HL-60/S4 treated with retinoic acid at 250 ng/mL for 4 days and 3 days (cell line): ENCODE measurements around the gene EIF2S2.

Experiments used
- in situ Hi-C: fragments of 300-500 bp; cut with MboI; formaldehyde crosslinking; loops from 2 replicates; pipeline ENCODE4 v1.7.0; 2022; ENCODE audit warnings: low sequenced_read_pairs

Gene EIF2S2

DNA sequence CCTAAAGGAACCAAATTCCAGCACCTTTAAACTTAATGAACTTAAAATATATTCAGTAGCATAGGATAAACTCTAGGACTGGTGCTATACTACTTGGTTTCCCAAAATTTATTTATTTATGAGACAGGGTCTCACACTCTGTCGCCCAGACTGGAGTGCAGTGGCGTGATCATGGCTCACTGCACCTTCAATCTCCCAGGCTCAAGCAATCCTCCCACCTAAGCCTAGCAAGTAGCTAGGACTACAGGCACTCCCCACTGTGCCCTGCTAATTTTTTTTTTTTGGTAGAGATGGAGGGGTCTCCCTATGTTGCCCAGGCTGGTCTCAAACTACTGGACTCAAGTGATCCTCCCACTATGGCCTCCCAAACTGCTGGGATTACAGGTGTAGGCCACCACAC lies 21.4 kb downstream of the EIF2S2 start:
- in situ Hi-C loops = no loop called here

DNA sequence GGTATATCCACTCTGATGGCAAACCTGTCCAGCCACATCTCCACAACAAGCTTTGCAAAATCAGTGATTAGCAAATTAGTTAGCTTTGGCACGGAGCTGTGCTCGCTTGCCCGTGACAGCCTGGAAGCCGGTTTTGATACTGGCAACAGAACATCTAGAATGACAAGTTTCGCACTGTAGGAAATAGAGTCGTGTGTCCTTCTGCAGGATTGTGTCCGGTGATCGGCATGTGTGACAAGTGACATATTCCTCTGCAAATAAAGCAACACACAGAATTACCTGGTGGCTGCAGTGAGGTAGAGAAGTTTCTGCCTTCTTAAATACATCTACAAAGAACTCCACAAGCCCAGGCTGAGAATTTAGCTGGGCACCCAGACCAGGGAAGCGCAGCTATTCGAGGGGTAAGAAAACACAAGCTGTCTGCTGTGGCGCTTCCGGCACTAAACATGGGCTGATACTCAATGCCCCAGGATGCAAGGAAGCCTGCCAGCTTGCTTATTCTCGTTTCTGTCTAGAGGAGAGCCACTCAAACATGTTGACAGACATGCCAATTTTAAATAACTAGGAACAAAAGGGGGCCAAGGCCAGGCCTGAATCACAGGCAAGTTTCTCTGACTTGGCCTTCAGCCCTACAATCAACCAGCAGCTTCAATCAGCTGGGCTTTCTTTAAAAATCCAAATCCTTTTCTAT lies 22.2 kb downstream of the EIF2S2 start:
- in situ Hi-C loops = no loop called here

DNA sequence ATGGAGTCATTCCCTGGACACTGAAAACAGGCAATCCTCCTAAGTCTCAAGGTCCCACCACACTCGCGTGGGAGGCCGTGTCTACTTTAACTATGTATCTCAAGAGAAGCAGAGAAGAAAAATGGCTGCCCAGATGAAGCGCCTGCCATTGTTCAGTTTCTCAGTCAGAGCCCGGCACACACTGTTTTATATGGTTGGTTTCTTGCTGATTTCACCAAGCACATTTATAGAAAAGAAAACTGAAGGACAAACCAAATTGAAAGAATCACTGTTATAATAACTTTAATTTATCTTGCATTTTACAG lies 22.9 kb downstream of the EIF2S2 start:
- in situ Hi-C loops = no loop called here

DNA sequence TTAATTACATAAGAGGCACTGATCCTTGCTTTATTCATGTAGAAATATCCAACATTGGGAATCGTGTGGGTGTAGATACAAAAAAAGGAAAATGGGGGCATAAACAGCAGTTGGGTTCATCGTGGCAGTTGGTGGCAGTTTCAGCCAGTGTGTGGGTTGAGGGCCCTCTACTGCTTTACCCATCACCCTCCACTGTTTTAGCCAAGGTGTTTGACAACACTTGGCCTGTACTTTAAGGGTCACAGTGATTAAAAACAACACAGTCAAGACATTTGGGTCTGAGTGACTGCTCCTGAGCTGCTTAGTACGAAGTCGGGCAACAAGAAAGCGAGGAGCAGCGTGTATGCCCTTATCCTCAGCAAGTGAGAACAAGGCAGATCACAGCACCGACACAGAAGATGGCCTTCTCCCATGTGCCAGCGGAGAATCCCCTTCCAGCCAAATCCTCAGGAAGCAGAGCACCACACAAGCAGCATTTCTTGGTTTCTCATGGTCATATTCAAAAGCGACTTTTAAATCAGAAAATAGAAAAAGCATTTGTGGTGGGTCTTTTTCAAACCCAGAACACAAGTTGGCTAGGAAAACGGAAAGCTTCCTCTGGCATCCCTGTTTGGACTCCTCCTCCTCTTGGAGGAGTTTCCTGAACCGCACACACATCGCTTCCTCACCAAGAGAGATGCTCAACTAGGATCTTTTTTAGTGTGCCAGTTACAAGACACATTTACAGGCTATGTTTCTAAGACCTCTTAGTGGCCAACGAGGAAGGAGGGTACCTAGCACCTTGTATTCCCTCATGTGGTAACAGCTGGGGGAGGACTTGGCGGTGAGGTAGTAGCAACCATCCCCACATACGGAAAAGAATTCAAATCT lies 23.5 kb downstream of the EIF2S2 start:
- in situ Hi-C loops = no loop called here

DNA sequence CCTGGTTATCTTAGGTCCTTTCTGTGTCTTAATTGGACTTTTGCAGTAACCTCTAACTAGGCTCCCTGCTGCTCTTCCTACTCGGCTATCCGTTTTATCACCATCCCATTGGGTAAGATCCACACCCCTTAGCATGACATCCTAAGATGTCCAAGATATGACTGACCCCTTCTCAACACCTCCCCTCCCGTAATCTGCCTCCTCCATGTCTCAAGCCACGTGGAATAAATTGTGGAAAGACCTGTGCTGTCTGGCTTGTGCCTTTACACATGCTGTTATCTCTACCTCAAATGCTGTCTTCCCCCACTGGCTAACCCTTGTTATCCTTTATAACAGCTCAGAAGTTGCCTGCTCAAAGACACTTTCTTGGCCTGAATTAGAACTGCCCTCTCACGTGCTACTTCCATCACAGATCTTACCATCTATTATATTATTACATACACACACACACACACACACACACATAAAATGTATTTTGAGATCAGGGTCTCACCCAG lies 26.5 kb downstream of the EIF2S2 start:
- in situ Hi-C loops = no loop called here

DNA sequence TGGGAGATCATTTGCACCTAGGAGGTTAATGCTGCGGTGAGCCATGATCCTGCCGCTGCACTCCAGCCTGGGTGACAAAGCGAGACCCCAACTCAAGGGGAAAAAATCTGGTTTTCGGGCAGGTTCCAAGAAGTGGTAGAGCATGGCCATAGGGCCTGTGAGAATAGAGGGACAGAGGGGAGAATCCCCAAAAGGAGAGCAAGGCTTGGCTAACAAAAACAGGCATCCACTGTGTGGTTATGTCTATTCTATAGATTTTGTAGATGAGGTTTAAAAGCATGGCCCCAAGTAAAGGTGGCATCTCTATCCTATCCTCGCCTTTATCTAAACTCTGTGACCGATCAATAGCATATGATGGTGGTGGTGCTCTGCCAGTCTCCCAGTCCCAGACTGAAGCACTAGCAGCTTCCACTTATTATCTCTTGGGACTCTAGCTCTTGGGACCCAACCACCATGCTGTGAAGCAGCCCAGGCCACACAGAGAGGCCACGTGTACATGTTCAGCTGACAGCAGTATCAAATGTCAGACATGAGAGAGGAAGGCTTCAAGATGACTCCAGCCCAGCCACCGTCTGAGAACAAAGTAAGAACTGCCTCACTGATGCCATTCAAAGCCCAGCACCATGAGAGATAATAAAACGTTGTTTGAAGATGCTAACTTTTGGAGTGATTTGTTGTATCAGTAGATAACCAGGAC lies 27.7 kb downstream of the EIF2S2 start:
- in situ Hi-C loops = no loop called here

DNA sequence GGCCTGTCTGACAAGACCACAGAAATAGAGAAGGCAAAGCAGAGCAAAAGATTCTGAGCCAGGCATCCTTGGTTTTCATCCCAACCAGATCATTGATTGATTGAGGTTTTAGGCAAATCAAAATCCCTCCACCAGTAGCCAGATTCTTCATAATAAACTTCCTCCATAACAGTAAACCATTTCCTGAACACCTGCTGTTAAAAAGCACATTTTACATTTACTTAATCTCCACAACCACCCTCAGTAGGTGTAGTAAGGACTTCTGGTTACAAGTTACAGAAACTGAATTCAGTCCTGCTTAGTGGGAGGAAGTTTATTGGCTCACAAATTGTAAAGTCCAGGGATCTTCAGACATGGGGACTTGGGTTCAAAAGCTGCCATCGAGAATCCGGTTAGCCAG lies 28.3 kb downstream of the EIF2S2 start:
- in situ Hi-C loops = no loop called here

DNA sequence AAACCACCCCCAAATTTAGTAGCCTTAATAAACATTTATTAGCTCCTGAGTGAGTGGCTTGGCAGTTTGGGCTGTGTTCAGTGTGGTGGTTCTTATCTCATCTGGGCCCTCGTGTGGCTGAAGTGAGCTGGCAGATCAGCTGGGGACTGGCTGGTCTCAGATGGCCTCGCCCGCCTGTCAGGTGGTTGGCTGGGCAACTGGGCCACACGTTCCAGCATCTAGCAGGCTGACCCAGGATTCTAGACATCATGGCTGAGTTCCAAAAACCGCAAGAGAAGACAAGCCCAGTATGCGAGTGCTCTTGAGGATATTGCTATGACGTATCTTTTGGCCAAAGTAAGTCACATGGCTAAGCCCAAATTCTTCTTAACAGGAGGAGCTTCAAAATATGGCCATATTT lies 28.9 kb downstream of the EIF2S2 start:
- in situ Hi-C loops = no loop called here

DNA sequence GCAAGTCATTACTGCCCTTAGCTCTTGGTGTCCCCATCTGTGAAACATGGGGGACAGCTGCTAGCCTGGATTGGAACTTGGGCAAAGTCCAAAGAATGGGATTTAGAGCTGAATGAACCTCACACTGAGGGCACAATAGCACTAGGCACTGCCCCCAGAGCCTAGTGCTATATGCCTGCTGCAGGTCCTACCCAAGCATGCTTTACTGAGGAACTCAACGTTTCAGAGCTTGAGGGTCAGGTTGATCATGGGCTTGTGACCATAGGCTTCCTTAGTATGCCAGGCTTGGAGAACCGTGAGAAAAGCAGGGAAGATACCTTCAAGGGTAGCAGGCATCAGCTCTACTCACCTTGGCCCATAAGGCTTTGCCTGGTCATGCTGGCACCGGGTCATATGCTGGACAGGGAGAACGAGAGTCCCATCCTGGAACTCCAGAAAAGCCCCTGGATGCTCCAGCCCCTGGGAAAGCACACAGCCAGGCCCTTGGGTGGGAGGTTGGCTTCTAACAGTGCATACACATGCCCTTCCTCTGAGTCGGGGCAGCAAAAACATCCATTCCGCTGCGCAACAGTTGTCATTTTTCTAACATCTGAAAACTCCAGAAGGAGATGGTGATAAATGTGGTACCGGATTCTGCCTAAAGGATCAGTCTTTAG lies 29.7 kb downstream of the EIF2S2 start:
- in situ Hi-C loops = no loop called here

DNA sequence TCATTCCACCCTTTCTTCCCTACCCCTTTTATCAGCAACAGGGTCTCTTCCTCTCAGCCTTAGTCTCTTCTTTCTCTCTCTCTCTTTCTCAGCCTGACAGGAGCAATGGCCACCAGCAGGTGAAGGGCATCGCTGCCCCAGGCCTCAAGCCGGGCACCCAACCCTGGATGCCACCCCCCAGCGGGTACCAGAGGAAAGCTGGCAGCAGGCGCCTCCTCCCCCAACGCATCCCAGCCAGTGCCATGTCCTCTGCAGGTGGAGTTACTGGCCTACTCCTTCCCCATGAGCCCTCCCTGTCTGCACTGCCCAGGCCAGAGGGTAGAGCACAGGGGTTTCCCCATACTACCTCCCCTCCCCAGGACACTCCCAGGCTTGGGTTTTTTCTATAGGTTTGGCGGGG lies 32.2 kb downstream of the EIF2S2 start:
- in situ Hi-C loops = no loop called here

DNA sequence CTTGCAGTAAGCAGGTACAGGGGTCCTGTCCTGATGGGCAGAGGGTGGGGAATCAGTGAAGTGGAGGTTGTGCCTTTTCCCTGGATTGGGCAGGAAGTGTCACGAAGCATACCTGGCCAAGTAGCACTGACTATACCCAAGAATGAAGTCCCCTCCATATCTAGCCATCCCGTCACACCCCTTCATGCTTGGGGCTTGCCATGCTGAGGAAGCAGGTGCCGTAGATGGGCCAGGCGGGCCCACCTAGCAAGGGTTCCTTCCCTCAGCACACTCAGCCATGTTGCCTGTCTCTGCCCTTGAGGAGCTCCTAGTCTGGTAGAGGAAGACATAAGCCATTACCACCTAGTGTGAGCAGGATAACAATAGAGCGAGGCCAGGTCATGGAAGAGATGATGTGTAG lies 33.5 kb downstream of the EIF2S2 start:
- in situ Hi-C loops = no loop called here

DNA sequence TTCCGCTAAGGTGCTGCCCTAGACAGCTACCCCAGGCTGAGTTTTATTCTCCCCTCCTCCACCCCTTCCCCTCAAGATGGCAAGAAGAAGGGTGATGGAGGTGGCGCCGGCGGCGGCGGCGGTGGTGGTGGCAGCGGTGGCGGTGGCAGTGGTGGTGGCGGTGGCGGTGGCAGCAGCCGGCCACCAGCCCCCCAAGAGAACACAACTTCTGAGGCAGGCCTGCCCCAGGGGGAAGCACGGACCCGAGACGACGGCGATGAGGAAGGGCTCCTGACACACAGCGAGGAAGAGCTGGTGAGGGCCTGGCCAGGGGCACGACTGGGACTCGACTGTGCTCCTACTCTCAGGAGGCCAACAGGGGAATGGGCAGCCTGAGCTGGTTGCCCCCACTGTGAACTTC lies 35.1 kb downstream of the EIF2S2 start:
- in situ Hi-C loops = no loop called here

DNA sequence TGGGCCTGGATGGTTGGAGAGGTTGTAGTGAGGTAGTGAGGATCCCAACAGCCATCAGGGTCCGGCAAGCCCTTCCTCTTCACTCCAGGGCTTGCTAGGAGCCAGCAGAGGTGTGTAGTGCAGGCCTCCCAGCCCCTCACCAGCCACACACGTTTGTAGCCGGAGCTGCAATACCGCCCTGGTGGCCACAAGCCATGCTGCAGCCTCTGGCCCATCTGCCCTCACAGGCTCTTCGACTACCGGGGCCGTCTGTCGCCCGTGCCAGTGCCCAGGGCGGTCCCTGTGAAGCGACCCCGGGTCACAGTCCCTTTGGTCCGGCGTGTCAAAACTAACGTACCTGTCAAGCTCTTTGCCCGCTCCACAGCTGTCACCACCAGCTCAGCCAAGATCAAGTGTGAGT lies 36.4 kb downstream of the EIF2S2 start:
- in situ Hi-C loops = no loop called here

DNA sequence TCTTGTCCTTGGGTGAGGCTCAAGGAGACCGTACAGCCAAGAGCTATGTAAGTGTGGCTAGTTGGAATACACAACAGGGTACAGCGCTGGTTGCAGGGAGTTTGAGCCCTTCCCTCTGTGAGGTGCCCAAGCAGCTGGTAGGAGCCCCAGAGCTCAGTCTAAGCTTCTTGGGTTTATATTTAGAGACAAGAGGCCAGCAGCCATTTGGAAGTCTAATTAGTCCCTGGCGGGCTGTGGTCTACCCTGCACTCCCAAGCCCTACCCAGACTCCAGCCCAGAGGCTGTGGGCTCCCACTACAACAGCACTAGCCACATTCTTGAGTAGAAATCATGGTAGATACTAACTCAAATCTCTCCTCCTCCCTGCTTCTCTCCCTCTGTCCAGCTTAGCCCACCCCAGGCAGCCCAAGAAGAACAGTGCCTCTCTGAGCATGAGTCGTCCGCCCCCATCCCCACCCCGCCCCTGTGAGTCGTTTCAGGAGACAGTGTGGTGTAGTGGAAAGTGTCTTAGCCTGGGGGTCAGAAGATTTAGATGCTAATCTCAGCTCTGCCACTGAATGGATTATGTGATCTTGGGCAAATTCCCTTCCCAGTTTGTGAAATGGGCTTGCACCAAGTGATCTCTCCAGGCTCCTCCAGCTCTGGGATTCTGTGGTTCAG lies 37.8 kb downstream of the EIF2S2 start:
- in situ Hi-C loops = no loop called here

DNA sequence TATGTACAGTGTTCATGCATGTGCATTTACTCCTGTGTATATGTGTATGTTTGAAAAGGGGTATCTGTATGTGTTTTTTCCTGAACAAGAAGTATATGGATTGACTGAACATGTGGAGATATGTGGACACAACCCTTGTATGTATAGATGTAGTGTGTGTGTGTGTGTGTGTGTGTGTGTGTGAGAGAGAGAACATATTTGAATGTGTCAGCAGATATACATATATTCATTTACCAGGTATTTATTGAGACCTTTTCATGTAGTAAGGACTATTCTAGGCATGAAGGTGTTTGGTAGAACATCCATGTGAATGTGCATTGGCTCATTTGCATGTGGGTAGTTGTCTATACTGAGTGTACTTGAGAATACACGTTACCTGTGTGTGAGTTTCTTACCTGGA lies 39.3 kb downstream of the EIF2S2 start:
- in situ Hi-C loops = no loop called here

DNA sequence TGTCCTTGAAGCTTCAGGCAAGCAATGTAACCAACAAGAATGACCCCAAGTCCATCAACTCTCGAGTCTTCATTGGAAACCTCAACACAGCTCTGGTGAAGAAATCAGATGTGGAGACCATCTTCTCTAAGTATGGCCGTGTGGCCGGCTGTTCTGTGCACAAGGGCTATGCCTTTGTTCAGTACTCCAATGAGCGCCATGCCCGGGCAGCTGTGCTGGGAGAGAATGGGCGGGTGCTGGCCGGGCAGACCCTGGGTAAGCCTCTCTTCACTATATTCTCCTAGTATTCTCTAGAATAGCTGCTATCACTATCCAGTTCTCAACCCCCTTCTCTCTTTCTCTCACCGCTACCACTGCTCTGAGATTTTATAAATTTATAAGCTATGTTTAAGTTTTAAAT lies 40.0 kb downstream of the EIF2S2 start:
- in situ Hi-C loops = no loop called here

DNA sequence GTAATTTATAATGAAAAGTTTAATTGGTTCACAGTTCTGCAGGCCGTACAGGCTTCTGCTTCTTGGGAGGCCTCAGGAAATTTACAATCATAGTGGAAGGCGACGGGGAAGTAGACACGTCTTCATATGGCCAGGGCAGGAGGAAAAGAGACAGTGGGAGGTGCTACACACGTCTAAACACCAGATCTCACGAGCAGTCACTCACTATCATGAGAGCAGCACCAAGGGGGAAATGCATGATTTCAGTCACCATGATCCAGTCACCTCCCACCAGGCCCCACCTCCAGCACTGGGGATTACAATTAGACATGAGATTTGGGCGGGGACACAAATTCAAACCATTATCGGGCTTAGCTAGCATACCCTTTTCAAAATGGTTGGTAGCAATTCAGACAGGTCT lies 41.2 kb downstream of the EIF2S2 start:
- in situ Hi-C loops = no loop called here

DNA sequence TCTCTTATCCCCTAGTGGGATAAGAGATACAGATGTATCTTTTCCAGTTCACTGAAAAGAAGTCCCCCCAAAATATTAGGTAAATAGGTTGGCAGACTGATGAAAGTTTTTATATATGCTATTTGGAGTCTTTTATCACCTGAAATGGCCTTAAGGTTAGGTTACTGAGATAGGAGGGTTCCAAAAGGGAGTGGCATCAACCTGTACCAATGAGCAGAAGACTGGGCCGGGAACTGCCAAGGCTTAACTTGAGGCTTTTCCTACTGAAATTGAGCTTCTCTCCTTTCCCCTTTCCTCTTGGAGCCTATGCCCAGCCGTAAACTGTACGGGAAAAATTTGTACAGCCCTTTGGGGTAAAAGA lies 42.0 kb downstream of the EIF2S2 start:
- in situ Hi-C loops = no loop called here

DNA sequence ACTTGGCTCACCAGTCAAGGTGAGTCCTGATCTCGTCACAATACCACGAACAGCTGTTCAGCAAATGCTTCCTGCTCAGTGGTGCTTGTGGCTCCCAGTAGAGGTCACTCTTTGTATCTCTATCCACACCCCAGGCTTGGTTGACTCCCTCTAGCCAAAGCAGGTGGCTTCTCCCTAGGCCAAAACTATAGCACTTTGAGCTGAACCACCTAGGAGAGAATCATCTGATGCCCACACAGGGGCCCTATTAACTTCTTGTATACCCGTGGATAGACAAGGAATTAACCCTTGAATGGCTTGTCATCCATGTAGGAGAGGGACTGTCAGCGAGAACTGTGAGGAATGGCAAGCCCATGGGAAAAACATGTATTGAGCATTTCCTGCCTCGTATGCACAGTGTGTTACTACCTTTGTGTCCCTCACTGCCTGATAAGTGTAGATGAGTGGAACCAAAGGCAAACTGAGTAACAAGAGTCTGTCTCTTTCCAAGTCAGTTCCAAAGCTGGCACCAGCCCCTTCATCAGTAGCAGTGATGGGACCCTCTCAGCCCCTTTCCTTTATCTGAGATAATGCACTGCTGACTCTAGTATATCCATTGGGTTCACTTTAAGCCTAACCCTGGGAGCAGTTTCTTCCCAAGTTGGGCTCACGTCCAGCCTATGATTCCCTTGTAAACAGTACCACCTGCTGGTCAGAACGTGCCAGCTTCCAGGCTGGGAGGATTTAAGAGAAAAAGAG lies 42.5 kb downstream of the EIF2S2 start:
- in situ Hi-C loops = no loop called here

DNA sequence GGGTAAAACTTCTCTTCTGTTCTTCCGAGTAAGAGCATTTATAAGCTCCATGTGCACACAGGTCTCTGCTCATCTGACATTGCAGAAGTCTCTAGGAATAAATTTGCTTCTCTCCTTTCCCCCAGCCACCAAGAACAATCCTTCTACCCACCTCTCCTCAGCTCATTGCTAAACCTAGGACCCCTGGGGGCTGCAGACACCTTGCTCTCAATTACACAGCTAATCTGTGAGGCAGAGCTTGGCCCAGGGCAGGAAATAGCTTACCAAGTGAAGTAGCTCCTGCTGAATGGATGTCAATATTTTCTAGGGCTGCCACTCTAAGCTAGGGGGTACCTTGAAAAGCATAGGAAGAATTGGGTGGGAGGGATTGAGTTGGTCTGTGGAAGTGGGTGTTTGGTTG lies 44.0 kb downstream of the EIF2S2 start:
- in situ Hi-C loops = no loop called here
